Peyer's patch (tissue), 4 donors: Measurements from ENCODE around the gene PTTG1IP. TPM values are rescaled to one million over a fixed set of nuclear protein-coding genes. Genes with fewer than 3 reads are reported as not detected.
A peak's percentile ranks its signal among the peaks of the same experiment; 100 is the strongest.
"Not testable (repeated sequence)": the region's sequence is repeated elsewhere in the genome, so short reads cannot be mapped to it uniquely, and the experiment has no call there.

Experiments used
- DNase-seq, 3 donors: peaks; one replicate each; pipeline ENCODE4 v3.0.0-alpha.2; 2017 to 2019
- H3K27ac ChIP-seq, 4 donors: fragments of 200-600 bp; sonication (generic); one replicate each; pipeline ENCODE4 v1.5.1; 2016 to 2019
- H3K27me3 ChIP-seq, 2 donors: fragments of 200-600 bp; sonication (generic); one replicate each; pipeline ENCODE4 v1.5.1; 2019
- H3K36me3 ChIP-seq, 3 donors: fragments of 200-600 bp; sonication (generic); one replicate each; pipeline ENCODE4 v1.5.1; 2016 to 2019
- H3K4me1 ChIP-seq, 4 donors: fragments of 200-600 bp; sonication (generic); one replicate each; pipeline ENCODE4 v1.5.1; 2016 to 2019
- H3K4me3 ChIP-seq, 4 donors: fragments of 200-600 bp; sonication (generic); 1 replicate in 3 of 4; 2 replicates in 1 of 4; pipeline ENCODE4 v1.5.1; 2016 to 2019; ENCODE audit warnings: mild to moderate bottlenecking in 1 of 4
- H3K9me3 ChIP-seq, 4 donors: fragments of 200-600 bp; sonication (generic); one replicate each; pipeline ENCODE4 v1.5.1; 2016 to 2019; ENCODE audit warnings: mild to moderate bottlenecking in 1 of 4
- POLR2A ChIP-seq, 2 donors: fragments of 450-650 bp; IDR thresholded peaks; one replicate each; pipeline ENCODE4 v1.5.1; 2017; ENCODE audit warnings: antibody characterized with exemption in 2 of 2, mild to moderate bottlenecking in 2 of 2, moderate library complexity in 2 of 2
- total RNA-seq, 4 donors: library from RNA; depleted of rRNA; stranded (reverse); fragments of >200 nt; gene quantifications; one replicate each; pipeline ENCODE4 v1.1.0, GENCODE V29; 2016
- TF ChIP-seq, protein P1 (sequence below), 6 experiments: fragments of 450-650 bp in 4 of 6; fragments of 200-600 bp in 2 of 6; sonication (generic) in 1 of 6; IDR thresholded peaks; one replicate each; pipeline ENCODE4 v1.5.1; 2017 to 2019; ENCODE audit warnings: antibody characterized with exemption in 6 of 6, mild to moderate bottlenecking in 3 of 6, moderate library complexity in 1 of 6

PTTG1IP gene
- total RNA-seq, 4 donors from 2014 or later = 69.3 to 495 (median 390) TPM

DNA sequence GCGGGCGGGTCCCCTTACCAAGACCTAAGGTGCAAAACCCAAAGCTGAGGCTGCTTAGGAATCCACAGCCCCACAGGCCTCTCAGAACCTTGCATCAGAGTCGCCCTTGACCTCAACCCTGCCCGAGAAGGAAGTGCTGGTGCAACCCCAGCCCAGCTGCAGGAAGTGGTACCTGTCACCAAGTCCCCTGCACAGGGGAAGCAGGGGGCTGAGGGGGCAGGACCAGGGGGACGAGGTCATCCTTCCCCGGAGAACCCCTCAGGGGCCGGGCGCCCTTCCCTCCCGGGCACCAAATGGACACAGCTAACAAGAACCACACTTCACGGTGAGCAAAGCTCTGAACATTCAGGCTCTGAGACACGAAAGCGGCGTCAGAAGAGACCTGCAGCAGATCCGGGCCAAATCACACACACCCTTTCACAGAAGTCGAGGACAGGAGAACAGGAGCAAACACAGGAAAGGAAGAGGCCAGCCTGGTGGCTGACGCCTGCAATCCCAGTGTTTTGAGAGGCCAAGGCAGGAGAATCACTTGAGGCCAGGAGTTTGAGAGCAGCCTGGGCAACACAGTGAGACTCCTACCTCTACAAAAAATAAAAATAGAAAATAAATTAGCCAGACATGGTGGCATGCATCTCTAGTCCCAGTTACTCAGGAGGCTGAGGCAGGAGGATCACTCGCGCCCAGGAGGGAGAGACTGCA, 40.8 kb upstream of the PTTG1IP start:
- peak in 2 of 3 donors; percentile 76 to 83 for DNase-seq
- peak overlapping the region in 2 of 4 donors; percentile 12 to 15 for H3K4me3 ChIP-seq
- peak overlapping the region in 3 of 4 donors; percentile 2 to 80 (median 32) for H3K27ac ChIP-seq
- TF ChIP-seq, protein P1, sequence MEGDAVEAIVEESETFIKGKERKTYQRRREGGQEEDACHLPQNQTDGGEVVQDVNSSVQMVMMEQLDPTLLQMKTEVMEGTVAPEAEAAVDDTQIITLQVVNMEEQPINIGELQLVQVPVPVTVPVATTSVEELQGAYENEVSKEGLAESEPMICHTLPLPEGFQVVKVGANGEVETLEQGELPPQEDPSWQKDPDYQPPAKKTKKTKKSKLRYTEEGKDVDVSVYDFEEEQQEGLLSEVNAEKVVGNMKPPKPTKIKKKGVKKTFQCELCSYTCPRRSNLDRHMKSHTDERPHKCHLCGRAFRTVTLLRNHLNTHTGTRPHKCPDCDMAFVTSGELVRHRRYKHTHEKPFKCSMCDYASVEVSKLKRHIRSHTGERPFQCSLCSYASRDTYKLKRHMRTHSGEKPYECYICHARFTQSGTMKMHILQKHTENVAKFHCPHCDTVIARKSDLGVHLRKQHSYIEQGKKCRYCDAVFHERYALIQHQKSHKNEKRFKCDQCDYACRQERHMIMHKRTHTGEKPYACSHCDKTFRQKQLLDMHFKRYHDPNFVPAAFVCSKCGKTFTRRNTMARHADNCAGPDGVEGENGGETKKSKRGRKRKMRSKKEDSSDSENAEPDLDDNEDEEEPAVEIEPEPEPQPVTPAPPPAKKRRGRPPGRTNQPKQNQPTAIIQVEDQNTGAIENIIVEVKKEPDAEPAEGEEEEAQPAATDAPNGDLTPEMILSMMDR (IDR thresholded peaks at IDR 0.05) = no peak
- no peak for TF ChIP-seq POLR2A (IDR thresholded peaks at IDR 0.05)
- H3K4me1 ChIP-seq = peaks cover 5 to 47% (median 34%) of the 10 kb centered on the region in 4 donors
- no peaks in the 10 kb centered on the region for H3K27me3 ChIP-seq
- H3K36me3 ChIP-seq = no peaks in the 10 kb centered on the region
- no peaks in the 10 kb centered on the region for H3K9me3 ChIP-seq

DNA sequence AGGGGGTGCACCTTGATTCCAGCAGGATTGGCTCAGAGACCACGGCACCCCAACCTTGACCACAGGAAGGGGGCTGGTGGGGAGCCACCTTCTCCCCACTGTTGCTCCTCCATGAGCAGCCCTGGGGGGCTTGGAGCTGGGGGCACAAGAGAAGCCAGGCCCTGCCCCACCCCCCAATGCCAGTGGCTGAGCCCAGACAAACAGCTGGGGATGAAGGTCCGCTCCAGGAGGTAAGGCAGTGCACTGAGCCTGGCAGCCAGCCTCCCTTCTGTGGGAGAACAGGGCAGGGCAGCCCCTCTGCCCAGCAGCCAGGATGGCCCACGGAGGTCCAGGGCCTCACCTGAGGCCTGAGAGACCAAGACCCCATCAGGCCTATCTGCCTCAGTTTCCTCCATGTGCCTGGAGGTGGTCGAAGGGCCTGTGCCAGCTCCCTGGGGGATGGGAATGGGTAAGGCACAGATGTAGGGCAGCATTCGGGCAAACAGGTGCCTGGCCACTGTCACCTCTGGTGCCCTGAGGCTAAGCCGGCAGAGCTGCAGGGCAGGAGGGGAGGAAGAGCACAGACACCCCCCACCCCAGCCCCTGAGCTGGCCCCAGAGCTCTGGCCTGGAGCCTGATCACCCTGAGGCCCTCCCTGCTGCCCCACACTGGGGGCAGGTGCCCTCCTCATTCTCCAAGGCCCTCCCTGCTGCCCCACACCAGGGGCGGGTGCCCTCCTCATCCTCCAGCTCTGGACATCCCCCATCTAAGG, 40.1 kb upstream of the PTTG1IP start:
- H3K9me3 ChIP-seq = no peaks in the 10 kb centered on the region
- H3K27ac ChIP-seq = peak overlapping the region in 3 of 4 donors; percentile 2 to 80 (median 25)
- TF ChIP-seq, protein P1 (IDR thresholded peaks at IDR 0.05) = no peak
- TF ChIP-seq POLR2A (IDR thresholded peaks at IDR 0.05) = no peak
- H3K36me3 ChIP-seq = no peaks in the 10 kb centered on the region
- H3K4me3 ChIP-seq = peak overlapping the region in 1 of 4 donors; percentile 14
- H3K27me3 ChIP-seq = no peaks in the 10 kb centered on the region
- H3K4me1 ChIP-seq = peaks cover 5 to 47% (median 34%) of the 10 kb centered on the region in 4 donors
- no peak for DNase-seq

DNA sequence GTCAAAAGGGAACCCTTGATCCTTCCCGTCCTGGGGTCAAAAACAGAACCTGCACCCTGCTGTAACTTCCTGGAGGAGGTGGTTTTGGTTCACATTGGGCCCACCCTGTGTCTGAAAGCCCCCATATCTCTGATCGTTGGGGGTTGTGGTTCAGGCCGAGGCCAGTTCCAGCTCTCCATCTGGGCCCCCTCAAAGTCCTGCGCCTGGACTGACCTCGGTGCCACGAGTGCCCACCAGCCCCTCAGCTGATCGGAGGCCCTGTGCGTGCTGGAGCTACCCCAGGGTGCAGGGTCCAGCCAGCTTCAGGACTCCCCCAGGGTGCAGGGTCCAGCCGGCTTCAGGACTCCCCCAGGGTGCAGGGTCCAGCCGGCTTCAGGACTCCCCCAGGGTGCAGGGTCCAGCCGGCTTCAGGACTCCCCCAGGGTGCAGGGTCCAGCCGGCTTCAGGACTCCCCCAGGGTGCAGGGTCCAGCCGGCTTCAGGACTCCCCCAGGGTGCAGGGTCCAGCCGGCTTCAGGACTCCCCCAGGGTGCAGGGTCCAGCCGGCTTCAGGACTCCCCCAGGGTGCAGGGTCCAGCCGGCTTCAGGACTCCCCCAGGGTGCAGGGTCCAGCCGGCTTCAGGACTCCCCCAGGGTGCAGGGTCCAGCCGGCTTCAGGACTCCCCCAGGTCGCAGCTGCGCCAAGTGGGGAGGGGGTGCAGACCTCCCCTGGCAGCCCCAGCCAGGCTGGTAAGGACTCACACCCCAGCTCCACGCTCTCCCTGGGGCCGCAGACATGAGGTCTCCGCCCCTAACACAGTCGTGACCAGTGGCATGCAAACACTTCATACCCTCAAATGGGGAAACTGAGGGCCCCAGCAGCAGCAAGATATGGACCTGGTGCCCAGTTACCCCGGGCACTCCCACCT, 39.3 kb upstream of the PTTG1IP start:
- not testable (repeated sequence) for H3K4me3 ChIP-seq, DNase-seq, H3K36me3 ChIP-seq, H3K9me3 ChIP-seq, H3K27me3 ChIP-seq
- H3K27ac ChIP-seq = peak overlapping the region; percentile 50 to 80 (median 70)
- peaks cover 5 to 52% (median 34%) of the 10 kb centered on the region in 4 donors for H3K4me1 ChIP-seq

DNA sequence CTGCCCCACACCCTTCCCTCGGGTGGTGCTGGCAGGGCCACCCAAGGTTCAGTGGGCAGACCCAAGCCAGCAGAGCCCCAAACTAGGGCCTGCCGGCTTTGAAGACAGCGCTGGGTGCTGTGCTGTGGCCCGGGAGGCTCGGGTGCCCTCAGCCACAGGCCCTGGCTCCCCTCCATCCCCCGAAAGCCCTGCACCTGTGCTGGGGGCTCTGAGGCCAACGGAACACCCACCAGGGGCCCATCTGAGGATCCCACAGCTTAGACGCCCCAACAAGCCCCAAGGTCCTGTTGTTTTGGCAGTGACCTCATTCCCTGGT, 38.6 kb upstream of the PTTG1IP start:
- H3K9me3 ChIP-seq = no peaks in the 10 kb centered on the region
- TF ChIP-seq, protein P1 (IDR thresholded peaks at IDR 0.05) = no peak
- TF ChIP-seq POLR2A (IDR thresholded peaks at IDR 0.05) = no peak

DNA sequence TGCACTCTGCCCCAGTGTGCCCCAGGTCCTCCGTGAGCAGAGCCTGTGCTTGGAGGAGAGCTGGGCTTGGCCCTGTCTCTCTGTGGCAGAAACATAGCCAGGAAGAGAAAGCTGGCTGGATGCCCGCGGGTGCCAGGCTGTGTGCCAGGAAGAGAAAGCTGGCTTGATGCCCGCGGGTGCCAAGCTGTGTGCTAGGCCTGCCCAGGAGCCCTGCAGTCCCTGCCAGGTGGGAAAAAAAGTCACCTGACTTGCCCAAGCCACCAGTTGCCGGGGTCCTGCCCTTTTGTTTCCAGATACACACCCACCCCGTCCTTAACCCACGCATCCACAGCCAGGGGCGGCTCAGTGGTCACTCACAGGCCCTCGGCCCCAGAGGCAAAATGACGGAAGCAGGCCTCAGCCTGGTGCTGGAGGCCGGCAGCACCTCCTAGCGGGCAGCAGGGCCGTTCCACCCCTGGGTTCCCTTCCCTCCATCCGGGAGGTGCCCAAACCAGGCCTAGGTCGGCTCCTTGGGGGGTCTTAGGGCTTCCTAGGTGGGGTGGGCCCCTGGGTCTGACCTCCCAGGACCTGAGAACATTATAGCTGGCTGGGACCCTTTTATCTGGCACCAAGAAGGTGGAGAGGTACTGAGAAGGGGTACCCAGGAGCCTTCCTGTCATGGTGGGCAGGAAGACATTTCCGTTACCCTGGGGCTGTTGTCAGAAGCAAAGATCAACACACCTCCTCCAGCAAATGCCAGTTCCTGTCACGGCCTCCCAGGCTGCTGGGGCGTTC, 38.1 kb upstream of the PTTG1IP start:
- H3K27ac ChIP-seq = peak overlapping the region; percentile 50 to 77 (median 70)
- peak in 2 of 3 donors; percentile 88 to 96 for DNase-seq
- peak overlapping the region in 1 of 4 donors; percentile 14 for H3K4me3 ChIP-seq
- no peaks in the 10 kb centered on the region for H3K9me3 ChIP-seq
- no peaks in the 10 kb centered on the region for H3K27me3 ChIP-seq
- peaks cover 5 to 52% (median 36%) of the 10 kb centered on the region in 4 donors for H3K4me1 ChIP-seq
- no peak for TF ChIP-seq POLR2A (IDR thresholded peaks at IDR 0.05)
- TF ChIP-seq, protein P1 (IDR thresholded peaks at IDR 0.05) = peak in 4 of 6 experiments; percentile 46 to 80 (median 79)
- H3K36me3 ChIP-seq = no peaks in the 10 kb centered on the region

More for the DNA sequence above, 38.6 kb upstream of the PTTG1IP start:
- DNase-seq = no peak
- Histone ChIP-seq H3K4me3 (peak overlapping the region in 1 of 4 donors; percentile 14), H3K36me3 (no peaks in the 10 kb centered on the region), H3K27me3 (no peaks in the 10 kb centered on the region), H3K27ac (peak overlapping the region; percentile 50 to 77 (median 70)), H3K4me1 (peaks cover 5 to 58% (median 36%) of the 10 kb centered on the region in 4 donors)
